Smooth muscle cell of the brain vasculature (primary cell): Measurements from ENCODE around the gene SHC3.

Source experiments
- DNase-seq: peaks from one replicate; pipeline ENCODE4 v3.0.0-alpha.2; 2012; ENCODE audit warnings: low read depth, low spot score

The SHC3 gene

DNA sequence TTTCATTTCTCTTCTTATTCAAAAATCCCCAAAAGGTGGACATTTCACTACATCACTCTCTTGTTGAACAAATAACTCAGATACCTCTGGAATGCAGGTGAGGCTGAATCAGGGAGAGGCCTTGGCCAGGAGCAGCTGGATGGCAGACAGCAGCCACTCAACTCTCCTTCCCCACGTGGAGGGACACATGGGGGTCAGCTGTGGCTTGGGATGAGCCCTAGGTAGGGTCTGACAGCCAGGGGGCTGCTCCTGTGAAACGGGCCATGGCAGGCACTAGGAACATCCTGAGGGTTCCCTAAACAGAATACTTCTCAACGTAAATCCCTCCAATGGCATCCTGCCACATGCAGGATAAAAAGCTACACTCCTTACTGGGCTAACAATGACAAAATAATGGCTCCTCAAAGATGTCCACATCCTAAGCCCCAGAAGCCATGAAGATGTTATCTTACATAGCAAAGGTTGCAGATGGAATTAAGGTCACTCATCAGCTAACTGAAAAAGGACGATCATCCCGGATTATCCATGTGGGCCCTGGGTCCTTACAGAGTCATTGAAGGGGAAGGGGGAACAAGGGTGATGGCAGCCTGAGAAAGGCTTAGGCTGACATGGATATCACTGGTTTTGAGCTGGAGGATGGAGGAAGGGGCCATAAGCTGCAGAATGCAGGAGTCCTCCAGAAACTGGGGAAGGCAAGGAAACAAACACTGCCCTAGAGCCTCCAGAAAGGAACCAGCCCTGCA, 218.7 kb downstream of the SHC3 start:
- no peak for DNase-seq

DNA sequence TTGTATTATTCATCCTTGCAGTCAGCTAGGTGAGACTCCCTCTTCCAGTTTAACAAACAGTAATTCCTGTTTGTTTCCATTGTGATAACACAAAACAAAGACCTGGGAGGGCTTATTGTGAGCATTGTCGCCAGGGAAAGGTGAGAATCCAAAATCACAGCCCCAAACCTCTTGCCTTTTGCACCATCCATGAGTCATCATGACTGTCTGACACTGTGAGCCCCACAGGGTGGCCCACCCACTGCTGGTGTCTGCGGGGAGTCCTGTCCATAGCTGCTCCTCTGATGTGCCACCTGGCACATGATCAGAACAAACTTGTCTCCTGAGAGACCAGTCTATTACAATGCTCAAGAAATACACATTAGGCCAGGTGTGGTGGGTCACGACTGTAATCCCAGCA, 221.1 kb downstream of the SHC3 start:
- DNase-seq, result no peak
